SK-N-SH (cell line): Measurements from ENCODE around the gene SEZ6. TPM values are rescaled to one million over a fixed set of nuclear protein-coding genes. Genes with fewer than 3 reads are reported as not detected.

Experiments used
- CTCF ChIA-PET: fragments of 300-600, 350-600 bp; formaldehyde crosslinking; extraction: SDS; loops from one replicate; lab custom pipeline; 2021; lab: Yijun Ruan, JAX
- POLR2A ChIA-PET: fragments of 350-600 bp; sonication (Branson Sonifier 250); formaldehyde crosslinking; extraction: SDS; loops from one replicate; lab custom pipeline; 2020; ENCODE audit warnings: antibody characterized with exemption, inconsistent platforms; lab: Yijun Ruan, JAX
- DNase-seq: peaks from one replicate; pipeline ENCODE4 v3.0.0; 2012
- H2AFZ ChIP-seq: fragments of 200-600 bp; sonication (generic); 2 replicates; pipeline ENCODE4 v1.8.1; 2016; ENCODE audit warnings: antibody characterized with exemption, mild to moderate bottlenecking, low read depth
- H3F3A ChIP-seq: fragments of 200-600 bp; sonication (generic); replicated peaks from 2 replicates; pipeline ENCODE3; 2016; ENCODE audit warnings: antibody characterized with exemption, mild to moderate bottlenecking; ENCODE audit not compliant: insufficient read depth
- H3K27ac ChIP-seq, 2 experiments: fragments of 200-500 bp in 1 of 2; fragments of 200-600 bp in 1 of 2; sonication (Bioruptor generic) in 1 of 2; sonication (generic), shearing (Covaris generic) in 1 of 2; 2 replicates each; pipeline versions ENCODE4 v1.5.1 to v1.6.1; 2014 to 2016; ENCODE audit warnings: low read depth in 2 of 2, inconsistent platforms in 1 of 2, low read length in 1 of 2, mild to moderate bottlenecking in 1 of 2, mixed read lengths in 1 of 2
- H3K27me3 ChIP-seq: fragments of 200-600 bp; sonication (generic), shearing (Covaris generic); 2 replicates; pipeline ENCODE4 v1.6.1; 2016; ENCODE audit warnings: mixed run types; ENCODE audit not compliant: insufficient read depth
- H3K36me3 ChIP-seq, 2 experiments: fragments of 200-500 bp in 1 of 2; fragments of 200-600 bp in 1 of 2; sonication (Bioruptor generic) in 1 of 2; sonication (generic) in 1 of 2; replicated peaks in 1 of 2; 2 replicates each; pipeline versions ENCODE3 to v1.5.1; 2014 to 2016; ENCODE audit warnings: low read length in 1 of 2, mild to moderate bottlenecking in 1 of 2; ENCODE audit not compliant: insufficient read depth in 2 of 2, control insufficient read depth in 1 of 2
- H3K4me1 ChIP-seq, 2 experiments: fragments of 200-500 bp in 1 of 2; fragments of 200-600 bp in 1 of 2; sonication (Bioruptor generic) in 1 of 2; sonication (generic), shearing (Covaris generic) in 1 of 2; 2 replicates each; pipeline versions ENCODE4 v1.5.1 to v1.6.1; 2014 to 2016; ENCODE audit warnings: low read depth in 1 of 2, low read length in 1 of 2, mixed run types in 1 of 2; ENCODE audit not compliant: insufficient read depth in 2 of 2, control insufficient read depth in 1 of 2
- H3K4me2 ChIP-seq: fragments of 200-600 bp; sonication (generic), shearing (Covaris generic); 2 replicates; pipeline ENCODE4 v1.6.1; 2017; ENCODE audit warnings: mixed run types
- H3K4me3 ChIP-seq, 2 experiments: fragments of 200-500 bp in 1 of 2; fragments of 200-600 bp in 1 of 2; sonication (Bioruptor generic) in 1 of 2; sonication (generic), shearing (Covaris generic) in 1 of 2; 2 replicates each; pipeline versions ENCODE4 v1.5.1 to v1.8.1; 2014 to 2016; ENCODE audit warnings: low read depth in 2 of 2, inconsistent platforms in 1 of 2, low read length in 1 of 2, mild to moderate bottlenecking in 1 of 2, mixed read lengths in 1 of 2, moderate library complexity in 1 of 2
- H3K79me2 ChIP-seq: fragments of 200-600 bp; sonication (generic); 2 replicates; pipeline ENCODE4 v1.8.1; 2017; ENCODE audit warnings: mild to moderate bottlenecking; ENCODE audit not compliant: insufficient read depth
- H3K9ac ChIP-seq: fragments of 200-600 bp; sonication (generic); 2 replicates; pipeline ENCODE4 v1.6.1; 2017; ENCODE audit warnings: mixed run types
- H3K9me2 ChIP-seq: fragments of 200-600 bp; sonication (generic); 2 replicates; pipeline ENCODE4 v1.6.1; 2017; ENCODE audit warnings: mixed run types
- H3K9me3 ChIP-seq: fragments of 200-600 bp; sonication (generic); 2 replicates; pipeline ENCODE4 v1.6.1; 2017; ENCODE audit warnings: mixed run types, mild to moderate bottlenecking, moderate library complexity
- H4K20me1 ChIP-seq: fragments of 200-600 bp; sonication (generic); 2 replicates; pipeline ENCODE4 v1.6.1; 2017; ENCODE audit warnings: mild to moderate bottlenecking, mixed run types; ENCODE audit not compliant: insufficient read depth
- CHD2 ChIP-seq: fragments of 150-350 bp; IDR thresholded peaks from 2 replicates; pipeline ENCODE4 v1.6.1; 2018; ENCODE audit warnings: low read length; ENCODE audit not compliant: partially characterized antibody
- ELF1 ChIP-seq: IDR thresholded peaks from 2 replicates; pipeline ENCODE4 v1.4.0; 2012
- EP300 ChIP-seq, 2 experiments: IDR thresholded peaks; 2 replicates each; pipeline versions ENCODE4 v1.4.0 to v1.6.1; 2012; ENCODE audit warnings: borderline replicate concordance in 1 of 2, low read depth in 1 of 2, low read length in 1 of 2
- EZH2phosphoT487 ChIP-seq: fragments of 200-600 bp; sonication (generic); IDR thresholded peaks from 2 replicates; pipeline ENCODE4 v1.6.1; 2017; ENCODE audit warnings: low read depth, mixed run types, mild to moderate bottlenecking, antibody characterized with exemption, moderate library complexity, borderline replicate concordance
- GATA2 ChIP-seq: sonication (generic); formaldehyde crosslinking; IDR thresholded peaks from 2 replicates; pipeline ENCODE4 v1.5.0; 2020; ENCODE audit warnings: mild to moderate bottlenecking, missing genetic modification reagents
- IRF3 ChIP-seq: fragments of 150-350 bp; IDR thresholded peaks from 2 replicates; pipeline ENCODE4 v1.6.1; 2016; ENCODE audit warnings: mild to moderate bottlenecking, low read depth, low read length
- JUND ChIP-seq: IDR thresholded peaks from 2 replicates; pipeline ENCODE4 v1.4.0; 2012
- MEF2A ChIP-seq: IDR thresholded peaks from 2 replicates; pipeline ENCODE4 v1.4.0; 2012; ENCODE audit warnings: low read depth, borderline replicate concordance
- PBX3 ChIP-seq: IDR thresholded peaks from 2 replicates; pipeline ENCODE4; 2012
- RAD21 ChIP-seq: IDR thresholded peaks from 2 replicates; pipeline ENCODE4 v1.6.1; 2012; ENCODE audit warnings: mild to moderate bottlenecking, low read length
- REST ChIP-seq: IDR thresholded peaks from 2 replicates; pipeline ENCODE4 v1.6.1; 2012; ENCODE audit warnings: mild to moderate bottlenecking, low read depth, low read length, moderate library complexity
- RXRA ChIP-seq: IDR thresholded peaks from 2 replicates; pipeline ENCODE4 v1.4.0; 2012; ENCODE audit warnings: low read depth, mild to moderate bottlenecking, borderline replicate concordance
- SMC3 ChIP-seq: IDR thresholded peaks from 2 replicates; pipeline ENCODE4 v1.6.1; 2012; ENCODE audit warnings: low read depth, low read length, improper control_type of control experiment
- TAF1 ChIP-seq: IDR thresholded peaks from 2 replicates; pipeline ENCODE4 v1.6.1; 2012; ENCODE audit warnings: low read depth, mild to moderate bottlenecking, low read length, moderate library complexity, borderline replicate concordance
- TEAD4 ChIP-seq: IDR thresholded peaks from 2 replicates; pipeline ENCODE4 v1.4.0; 2012; ENCODE audit warnings: mild to moderate bottlenecking, borderline replicate concordance; ENCODE audit not compliant: insufficient read depth
- USF2 ChIP-seq: fragments of 150-350 bp; IDR thresholded peaks from 2 replicates; pipeline ENCODE4 v1.6.1; 2017; ENCODE audit warnings: antibody characterized with exemption, low read length, low read depth, borderline replicate concordance
- YY1 ChIP-seq: IDR thresholded peaks from 2 replicates; pipeline ENCODE4 v1.4.0; 2012; ENCODE audit warnings: low read depth, mild to moderate bottlenecking
- WGBS: methylation state at CpG from one replicate; pipeline ENCODE4 v1.1.6; 2017; ENCODE audit warnings: low lambda C conversion rate; 5-methylcytosine and 5-hydroxymethylcytosine counted together
- polyA plus RNA-seq, 3 experiments: library from polyadenylated mRNA; depleted of rRNA; stranded (reverse); fragments of >200 nt; gene quantifications; 2 replicates each; pipeline ENCODE4 v1.2.3, GENCODE V29; 2012

SEZ6 gene
- polyA plus RNA-seq, 1 of the 3 experiments (the other 2 are of a cell fraction): 0.12 TPM

- Histone ChIP-seq H4K20me1 (no peaks in the 10 kb centered on the region), H3K27me3 (no peaks in the 10 kb centered on the region), H3K79me2 (no peaks in the 10 kb centered on the region), H3K4me2 (no peak overlapping the region), H3K9me3 (no peaks in the 10 kb centered on the region), H3K36me3 (no peaks in the 10 kb centered on the region), H3K9ac (no peak overlapping the region), H3K9me2 (no peaks in the 10 kb centered on the region), H3F3A (no peaks in the 10 kb centered on the region), H3K4me1 (peaks cover 0 to 17% of the 10 kb centered on the region in 2 experiments; a peak in 1 of 4 replicates), H3K4me3 (no peak overlapping the region), H3K27ac (no peak overlapping the region), H2AFZ (no peak overlapping the region)
- POLR2A ChIA-PET: no interaction called here
- DNase-seq: no peak
- CTCF ChIA-PET: interaction anchor here (1.8 to 2.8 kb wide), 2 partner anchors 16 to 127 kb away, joined by 4 to 23 read pairs; no protein-coding TSS in a partner anchor
- TF ChIP-seq CHD2 (no peak), TEAD4 (no peak), RXRA (no peak), SMC3 (no peak), YY1 (no peak), EZH2phosphoT487 (no peak), EP300 (IDR thresholded peaks at IDR 0.05; ENCODE audit: borderline replicate concordance in 1 of 2, low read depth in 1 of 2, low read length in 1 of 2) (no peak), TAF1 (no peak), REST (no peak), JUND (no peak), ELF1 (no peak), MEF2A (no peak)
Observed at GRCh38 chr17:28989028-28989427, 16.8 kb downstream of the SEZ6 start.

DNA sequence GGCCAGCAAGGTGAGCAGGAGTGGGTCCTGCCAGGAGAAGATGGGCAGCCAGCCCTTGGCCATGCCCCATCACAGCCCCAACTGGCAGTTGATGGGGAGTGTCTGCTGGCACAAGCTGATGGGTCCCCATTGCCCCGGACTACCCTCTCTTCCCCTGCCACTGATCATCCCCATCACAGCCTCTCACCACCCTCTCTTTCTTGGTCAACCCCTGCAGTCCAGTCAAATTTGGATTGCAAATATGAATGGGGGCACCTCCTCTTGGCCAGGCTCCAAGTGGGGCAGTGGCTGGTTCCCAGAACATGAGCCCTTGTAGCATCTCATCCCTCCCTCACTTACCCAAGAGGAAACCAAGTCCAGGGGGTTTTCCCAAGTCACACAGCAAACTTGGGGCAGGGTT, 17.4 kb downstream of the SEZ6 start:
- no peak for DNase-seq
- TF ChIP-seq PBX3 (no peak), RAD21 (no peak), ELF1 (no peak), IRF3 (no peak), GATA2 (CRISPR knock-in tag) (no peak), EZH2phosphoT487 (no peak), JUND (no peak), USF2 (no peak)
- CTCF ChIA-PET: interaction anchor here (0.5 to 2.8 kb wide), 3 partner anchors 15 to 215 kb away, joined by 3 to 23 read pairs (median 4); no protein-coding TSS in a partner anchor

More for the DNA sequence above, 17.4 kb downstream of the SEZ6 start:
- Histone ChIP-seq H3K36me3 (no peaks in the 10 kb centered on the region), H3K79me2 (no peaks in the 10 kb centered on the region), H3K27ac (no peak overlapping the region), H3K4me3 (no peak overlapping the region), H4K20me1 (no peaks in the 10 kb centered on the region), H3K9ac (no peak overlapping the region), H3K9me2 (no peaks in the 10 kb centered on the region), H3K4me2 (no peak overlapping the region), H3F3A (no peaks in the 10 kb centered on the region), H3K27me3 (no peaks in the 10 kb centered on the region), H2AFZ (no peak overlapping the region), H3K4me1 (peaks cover 2 to 21% of the 10 kb centered on the region in 2 experiments; a peak in 2 of 4 replicates), H3K9me3 (no peaks in the 10 kb centered on the region)
- WGBS: no CpG with 5 or more reads among the region's 1 CpG
- POLR2A ChIA-PET: no interaction called here
